Prostate gland (tissue), 2 donors: ENCODE results near the gene C14orf132.

Experiments
- POLR2AphosphoS5 ChIP-seq: sonication (generic); formaldehyde crosslinking; IDR thresholded peaks from one replicate; pipeline ENCODE4 v1.6.1; 2017; ENCODE audit warnings: antibody characterized with exemption
- TF ChIP-seq, protein P1 (sequence below), 4 experiments: fragments of 200-600 bp in 2 of 4; fragments of 450-650 bp in 2 of 4; sonication (generic) in 2 of 4; IDR thresholded peaks; 1 replicate in 3 of 4; 2 replicates in 1 of 4; pipeline ENCODE4 v1.5.1; 2016 to 2019; ENCODE audit warnings: antibody characterized with exemption in 4 of 4, mild to moderate bottlenecking in 2 of 4, moderate library complexity in 2 of 4

DNA sequence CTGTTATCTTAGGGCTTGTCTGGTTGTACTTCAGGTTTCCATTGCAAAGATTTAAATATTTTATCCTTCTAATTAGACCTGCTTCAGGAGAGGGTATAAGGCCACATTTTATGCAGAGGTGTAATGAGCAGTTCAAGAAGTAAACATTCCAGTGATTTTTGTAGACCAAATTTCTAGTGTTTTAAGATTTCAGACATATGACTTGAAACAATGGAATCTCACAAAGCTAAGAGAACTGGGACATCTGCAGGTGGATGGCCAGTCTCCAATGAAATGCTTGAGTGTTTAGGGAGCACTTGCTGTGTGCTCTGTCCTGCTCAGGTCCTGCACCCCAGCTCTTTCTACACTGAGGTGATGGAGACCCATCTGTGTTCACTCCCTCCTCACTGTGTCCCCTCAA lies 7.9 kb downstream of the C14orf132 start:
- TF ChIP-seq, protein P1, sequence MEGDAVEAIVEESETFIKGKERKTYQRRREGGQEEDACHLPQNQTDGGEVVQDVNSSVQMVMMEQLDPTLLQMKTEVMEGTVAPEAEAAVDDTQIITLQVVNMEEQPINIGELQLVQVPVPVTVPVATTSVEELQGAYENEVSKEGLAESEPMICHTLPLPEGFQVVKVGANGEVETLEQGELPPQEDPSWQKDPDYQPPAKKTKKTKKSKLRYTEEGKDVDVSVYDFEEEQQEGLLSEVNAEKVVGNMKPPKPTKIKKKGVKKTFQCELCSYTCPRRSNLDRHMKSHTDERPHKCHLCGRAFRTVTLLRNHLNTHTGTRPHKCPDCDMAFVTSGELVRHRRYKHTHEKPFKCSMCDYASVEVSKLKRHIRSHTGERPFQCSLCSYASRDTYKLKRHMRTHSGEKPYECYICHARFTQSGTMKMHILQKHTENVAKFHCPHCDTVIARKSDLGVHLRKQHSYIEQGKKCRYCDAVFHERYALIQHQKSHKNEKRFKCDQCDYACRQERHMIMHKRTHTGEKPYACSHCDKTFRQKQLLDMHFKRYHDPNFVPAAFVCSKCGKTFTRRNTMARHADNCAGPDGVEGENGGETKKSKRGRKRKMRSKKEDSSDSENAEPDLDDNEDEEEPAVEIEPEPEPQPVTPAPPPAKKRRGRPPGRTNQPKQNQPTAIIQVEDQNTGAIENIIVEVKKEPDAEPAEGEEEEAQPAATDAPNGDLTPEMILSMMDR (IDR thresholded peaks at IDR 0.05), result no peak
- no peak for TF ChIP-seq POLR2AphosphoS5
